Fibroblast of skin of right biceps (primary cell): Measurements from ENCODE around the gene OR2T12.
"Not testable (repeated sequence)": the region's sequence is repeated elsewhere in the genome, so short reads cannot be mapped to it uniquely, and the experiment has no call there.

Experiments used
- DNase-seq: peaks from one replicate; pipeline ENCODE4 v3.0.0-alpha.2; 2013

Gene OR2T12, protein sequence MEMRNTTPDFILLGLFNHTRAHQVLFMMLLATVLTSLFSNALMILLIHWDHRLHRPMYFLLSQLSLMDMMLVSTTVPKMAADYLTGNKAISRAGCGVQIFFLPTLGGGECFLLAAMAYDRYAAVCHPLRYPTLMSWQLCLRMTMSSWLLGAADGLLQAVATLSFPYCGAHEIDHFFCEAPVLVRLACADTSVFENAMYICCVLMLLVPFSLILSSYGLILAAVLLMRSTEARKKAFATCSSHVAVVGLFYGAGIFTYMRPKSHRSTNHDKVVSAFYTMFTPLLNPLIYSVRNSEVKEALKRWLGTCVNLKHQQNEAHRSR

DNA sequence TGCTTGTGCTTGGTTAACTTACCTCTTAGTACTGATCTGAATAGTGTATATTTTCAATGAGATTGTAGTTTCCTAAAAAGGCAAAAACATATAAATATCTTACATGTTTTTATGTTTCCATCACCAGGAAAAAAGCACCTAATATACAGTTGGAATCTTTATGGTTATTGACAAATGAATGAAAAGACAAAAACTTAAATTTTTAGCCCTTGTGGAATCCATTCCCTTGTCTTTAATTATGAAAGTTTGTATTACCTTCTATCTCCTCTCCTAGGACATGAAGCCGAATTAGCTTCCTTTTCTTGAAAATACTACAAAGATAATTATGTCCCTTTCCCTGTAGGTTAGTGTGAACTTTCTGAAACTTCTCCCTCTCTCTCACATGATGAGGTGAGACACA lies at the start of gene OR2T12:
Gene OR2T12, minus strand, starts transcription at position 101 of the 400 bp plus-strand sequence. CDS start 7,846 bp downstream, outside the sequence.
- no peak for DNase-seq

DNA sequence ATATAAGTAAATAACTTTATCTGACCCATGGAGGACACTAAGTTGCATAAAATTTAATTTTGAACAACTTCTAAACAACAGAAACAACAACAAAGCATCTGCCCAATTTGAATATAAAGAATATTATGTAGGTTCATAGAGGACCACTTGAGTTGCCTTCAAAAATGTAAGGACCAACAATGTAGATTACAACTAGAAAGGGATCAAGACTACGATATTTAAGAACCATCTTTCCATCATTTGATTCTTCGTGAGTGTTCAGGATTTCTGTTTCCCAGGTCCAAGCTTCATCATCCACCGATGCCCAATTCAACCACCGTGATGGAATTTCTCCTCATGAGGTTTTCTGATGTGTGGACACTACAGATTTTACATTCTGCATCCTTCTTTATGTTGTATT lies 45.3 kb upstream of the OR2T12 start, which contains the start of gene OR14C36:
Gene OR14C36, plus strand, starts transcription at position 301 of the 400 bp plus-strand sequence. Its CDS starts 0 bp downstream, at position 301.
- no peak for DNase-seq

DNA sequence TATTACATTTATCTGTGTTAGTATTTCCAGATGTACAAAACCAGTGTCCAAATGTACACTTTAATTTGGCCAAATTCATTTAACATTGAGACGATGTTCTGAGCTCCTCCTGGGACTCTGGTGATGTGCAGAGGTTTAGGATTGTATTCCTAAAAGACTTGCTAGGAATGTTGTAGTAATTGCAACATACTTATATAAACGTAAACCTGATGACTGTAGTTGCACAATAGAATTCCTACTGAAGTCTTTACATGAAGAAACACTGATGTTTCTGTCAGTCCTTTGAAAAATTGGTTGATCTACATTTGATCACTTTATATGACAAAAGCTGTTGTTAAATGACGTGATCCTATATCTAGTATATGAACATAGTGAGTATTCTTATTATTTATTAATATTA lies 40.2 kb upstream of the OR2T12 start:
- DNase-seq: no peak

DNA sequence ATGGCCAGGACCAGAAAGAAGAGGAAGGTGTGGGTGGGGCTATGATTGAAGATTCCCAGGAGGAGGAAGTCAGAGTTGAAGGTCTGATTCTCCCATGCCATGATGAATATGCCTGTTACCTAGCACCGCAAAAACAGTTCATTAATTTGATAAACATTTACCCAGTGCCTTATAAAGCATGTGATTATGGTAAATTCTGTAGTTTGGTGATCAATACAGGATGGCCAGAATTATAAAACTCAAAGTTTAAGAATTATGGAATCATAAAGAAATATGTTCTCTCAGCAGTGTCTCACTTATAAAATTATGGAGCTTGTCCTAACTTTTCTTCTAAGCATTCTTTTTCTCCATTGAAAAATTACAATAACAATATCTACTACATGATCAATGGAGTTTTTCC lies 21.2 kb upstream of the OR2T12 start, which contains the start of gene OR2M7:
Gene OR2M7, minus strand, starts transcription at position 101 of the 400 bp plus-strand sequence. Its CDS starts 0 bp downstream, at position 101.
- DNase-seq: no peak

DNA sequence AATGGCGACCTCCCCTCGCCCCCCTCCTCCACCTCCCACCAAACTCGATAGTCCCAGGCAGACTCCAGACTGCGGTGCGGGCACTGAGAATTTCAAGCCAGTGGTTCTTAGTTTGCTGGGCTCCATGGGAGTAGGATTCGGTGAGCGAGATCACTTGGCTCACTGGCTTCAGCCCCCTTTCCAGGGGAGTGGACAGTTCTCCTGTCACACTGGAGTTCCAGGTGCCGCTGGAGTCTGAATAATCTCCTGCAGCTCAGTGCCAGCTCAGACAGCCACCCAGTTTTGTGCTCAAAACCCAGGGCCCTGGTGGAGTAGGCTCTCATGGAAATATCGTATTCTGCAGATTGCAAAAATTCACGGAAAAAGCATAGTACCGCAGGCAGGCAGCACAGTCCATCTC lies 13.6 kb upstream of the OR2T12 start:
- no peak for DNase-seq

DNA sequence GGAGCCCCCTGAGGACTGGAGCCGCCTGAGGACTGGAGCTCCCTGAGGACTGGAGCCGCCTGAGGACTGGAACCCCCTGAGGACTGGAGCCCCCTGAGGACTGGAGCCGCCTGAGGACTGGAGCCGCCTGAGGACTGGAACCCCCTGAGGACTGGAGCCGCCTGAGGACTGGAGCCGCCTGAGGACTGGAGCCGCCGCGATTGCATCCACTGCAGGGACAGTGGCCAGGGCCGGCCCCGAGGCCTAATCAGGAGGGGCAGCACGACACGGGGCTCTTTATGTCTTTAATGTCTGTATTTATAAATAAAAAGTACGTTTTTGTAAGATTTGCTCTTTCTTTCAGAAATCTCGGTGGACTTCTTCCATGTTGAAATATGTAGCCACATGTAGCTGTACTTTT lies 3.5 kb upstream of the OR2T12 start:
- not testable (repeated sequence) for DNase-seq

DNA sequence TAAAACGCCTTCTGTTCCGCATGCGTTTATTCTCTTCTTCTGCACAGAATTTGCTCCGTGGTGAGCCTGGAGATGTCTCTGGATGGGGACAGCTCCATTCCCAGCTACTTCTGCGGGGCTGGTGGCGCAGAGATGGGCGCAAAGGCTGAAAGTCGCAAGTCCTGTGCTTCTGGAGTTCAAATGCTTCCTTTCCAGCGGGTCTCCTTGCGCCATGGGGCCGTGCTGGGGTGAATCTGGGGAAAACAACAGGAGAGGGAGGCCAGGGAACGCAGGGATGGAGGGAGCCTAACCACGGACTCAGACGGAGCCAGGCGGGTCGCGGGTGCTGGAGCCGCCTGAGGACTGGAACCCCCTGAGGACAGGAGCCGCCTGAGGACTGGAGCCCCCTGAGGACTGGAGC lies 2.9 kb upstream of the OR2T12 start:
- DNase-seq: no peak

DNA sequence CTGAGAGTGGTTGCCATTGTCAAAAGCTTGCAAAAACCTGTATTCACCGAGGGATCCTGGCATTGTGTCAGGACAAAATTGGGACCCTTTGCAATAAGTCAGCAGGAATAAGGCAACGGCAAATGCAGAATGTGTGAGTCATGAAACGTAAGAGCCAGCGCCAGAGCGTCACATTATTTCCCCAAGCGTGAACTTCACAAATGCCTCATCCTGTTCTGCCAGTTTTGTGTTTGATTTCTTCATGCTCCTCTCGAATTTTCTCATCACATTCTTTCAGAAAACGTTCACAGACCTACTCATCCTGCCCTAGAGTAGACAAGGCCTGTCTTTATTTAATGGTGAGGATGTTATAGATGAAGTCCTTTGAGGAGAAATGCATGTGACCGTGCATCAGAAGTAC lies 2.4 kb upstream of the OR2T12 start:
- not testable (repeated sequence) for DNase-seq

DNA sequence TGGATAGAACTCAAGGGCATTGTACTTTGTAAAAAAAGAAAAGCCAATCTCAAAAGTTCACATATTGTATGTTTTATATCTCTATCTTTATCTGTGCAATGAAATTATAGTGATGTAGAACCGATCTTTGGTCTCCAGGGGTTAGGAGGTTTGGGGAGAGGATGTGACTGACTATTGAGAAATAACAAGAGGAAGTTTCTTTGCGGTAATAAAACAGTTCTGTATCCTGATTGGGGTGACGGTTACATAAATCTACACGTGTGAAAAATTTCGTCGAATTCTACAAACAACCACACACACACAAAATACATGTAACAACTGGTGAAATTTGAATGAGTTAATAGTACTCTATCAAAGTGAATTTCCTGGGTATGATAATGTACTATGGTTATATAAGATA lies 14.8 kb downstream of the OR2T12 start:
- no peak for DNase-seq

DNA sequence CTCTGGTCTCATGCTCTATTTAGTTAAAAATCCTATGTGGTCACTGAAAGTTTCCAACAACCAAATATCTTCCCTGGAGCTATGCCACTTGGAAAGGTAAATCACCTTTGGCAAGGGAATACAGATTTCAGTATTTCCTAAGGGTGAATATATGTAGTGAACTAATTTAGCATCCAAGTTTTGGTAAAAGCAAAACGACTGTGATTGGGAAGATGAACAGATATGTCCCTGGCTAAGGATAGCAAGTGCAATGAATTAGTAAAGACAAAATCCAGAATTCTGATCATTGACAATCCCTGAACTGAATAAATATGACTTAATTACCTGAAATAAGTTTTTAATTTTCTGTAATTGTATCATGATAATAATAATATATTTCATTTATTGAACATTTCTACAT lies 25.3 kb downstream of the OR2T12 start, which contains the start of gene OR2T33:
Gene OR2T33, minus strand, starts transcription at position 101 of the 400 bp plus-strand sequence. CDS start 4,162 bp downstream, outside the sequence.
- no peak for DNase-seq

DNA sequence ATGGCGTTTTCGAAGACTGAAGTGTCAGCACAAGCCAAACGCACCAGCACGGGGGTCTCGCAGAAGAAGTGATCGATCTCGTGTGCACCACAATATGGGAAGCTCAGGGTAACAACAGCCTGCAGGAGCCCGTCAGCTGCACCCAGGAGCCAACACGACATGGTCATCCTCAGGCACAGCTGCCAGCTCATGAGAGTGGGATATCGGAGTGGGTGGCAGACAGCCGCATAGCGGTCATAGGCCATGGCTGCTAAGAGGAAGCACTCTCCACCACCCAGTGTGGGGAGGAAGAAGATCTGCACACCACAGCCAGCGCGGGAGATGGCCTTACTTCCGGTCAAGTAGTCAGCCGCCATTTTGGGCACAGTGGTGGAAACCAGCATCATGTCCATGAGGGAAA lies 30.0 kb downstream of the OR2T12 start:
- not testable (repeated sequence) for DNase-seq

DNA sequence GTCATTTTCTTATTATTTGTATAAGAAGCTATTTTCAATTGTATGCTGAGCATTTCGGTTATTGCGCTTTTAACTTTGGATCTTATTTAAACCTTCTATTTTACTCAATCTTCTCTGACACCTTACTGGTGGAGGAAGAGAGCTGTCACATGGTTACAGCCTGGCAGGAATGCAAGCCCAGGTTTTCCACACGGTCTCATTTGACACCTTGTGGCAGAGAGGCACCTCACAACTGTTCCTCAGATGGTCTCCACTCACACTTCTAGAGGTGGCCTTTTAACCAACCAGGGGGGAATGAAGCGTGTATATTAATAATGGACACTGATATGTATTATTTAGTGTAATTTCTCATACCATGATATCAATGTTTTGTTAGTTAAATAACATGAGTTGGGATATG lies 35.0 kb downstream of the OR2T12 start:
- DNase-seq: no peak

DNA sequence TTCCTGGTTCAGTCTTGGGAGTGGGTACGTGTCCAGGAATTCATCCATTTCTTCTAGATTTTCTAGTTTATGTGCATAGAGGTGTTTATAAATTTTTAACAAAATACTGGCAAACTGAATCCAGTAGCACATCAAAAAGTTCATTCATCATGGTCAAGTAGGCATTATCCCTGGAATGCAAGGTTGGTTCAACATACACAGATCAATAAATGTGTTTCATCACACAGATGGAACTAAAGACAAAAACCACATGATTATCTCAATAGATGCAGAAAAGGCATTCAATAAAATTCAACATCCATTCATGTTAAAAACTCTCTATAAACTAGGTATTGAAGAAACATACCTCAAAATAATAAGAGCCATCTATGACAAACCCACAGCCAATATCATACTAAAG lies 43.9 kb downstream of the OR2T12 start:
- DNase-seq: not testable (repeated sequence)

DNA sequence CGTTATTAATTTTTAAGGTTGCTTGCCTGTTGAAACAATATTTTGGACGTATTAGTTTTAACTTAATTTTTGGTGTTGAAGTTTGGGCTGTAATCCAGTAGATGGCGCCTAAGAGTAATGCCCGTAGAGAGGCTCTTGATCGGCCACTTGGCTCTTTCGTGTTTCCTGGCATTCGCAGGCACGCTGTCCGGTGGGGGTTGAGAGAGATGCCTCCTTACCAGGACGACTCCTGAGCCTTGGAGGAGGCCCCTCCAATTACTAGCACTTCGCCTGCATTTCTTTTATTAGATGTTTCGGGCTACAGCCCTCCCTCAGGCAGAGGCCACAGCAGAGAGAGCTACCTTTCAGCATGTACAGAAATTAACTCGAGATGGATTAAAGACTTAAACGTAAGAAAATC lies 60.0 kb downstream of the OR2T12 start:
- no peak for DNase-seq
